ENCODE results near the gene LY6G6C.

DNA sequence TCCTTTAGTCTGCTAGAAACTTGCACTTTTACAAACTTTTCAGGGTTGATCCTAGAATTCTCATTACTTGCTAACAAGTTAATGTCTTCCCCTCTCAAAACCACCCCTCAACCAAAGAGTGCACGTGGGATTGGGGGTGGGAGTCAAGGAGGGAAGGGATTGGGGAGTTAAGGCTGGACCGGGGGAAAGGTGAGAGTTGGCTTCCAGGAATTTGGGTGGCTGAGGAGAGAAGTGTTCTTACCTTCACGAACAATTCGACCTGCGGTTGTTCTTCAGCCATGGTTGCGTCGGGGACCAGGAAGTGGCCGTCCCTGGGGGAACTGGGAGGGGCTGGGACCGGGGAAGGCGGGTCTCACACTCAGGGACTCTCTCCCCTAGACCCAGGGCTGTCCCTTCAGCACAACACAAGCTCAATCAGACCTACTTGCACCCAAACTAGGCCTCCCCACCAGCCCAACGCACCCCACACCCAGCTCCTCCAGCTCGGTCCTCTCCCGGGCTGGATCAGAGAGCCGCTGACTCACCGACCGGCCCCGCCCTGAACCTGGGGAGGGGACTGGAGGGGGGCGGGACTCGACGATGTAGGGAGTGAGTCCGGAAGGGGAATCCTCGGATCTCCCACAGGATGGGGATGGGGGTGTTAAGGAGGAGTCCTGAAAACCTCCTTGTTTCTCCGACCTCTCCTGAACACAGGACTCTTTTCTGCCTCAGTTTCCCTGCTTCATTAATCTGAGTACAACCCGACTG is 14.6 kb upstream of the LY6G6C start, which contains the start of gene CLIC1:
- TF ChIP-seq, protein P1, sequence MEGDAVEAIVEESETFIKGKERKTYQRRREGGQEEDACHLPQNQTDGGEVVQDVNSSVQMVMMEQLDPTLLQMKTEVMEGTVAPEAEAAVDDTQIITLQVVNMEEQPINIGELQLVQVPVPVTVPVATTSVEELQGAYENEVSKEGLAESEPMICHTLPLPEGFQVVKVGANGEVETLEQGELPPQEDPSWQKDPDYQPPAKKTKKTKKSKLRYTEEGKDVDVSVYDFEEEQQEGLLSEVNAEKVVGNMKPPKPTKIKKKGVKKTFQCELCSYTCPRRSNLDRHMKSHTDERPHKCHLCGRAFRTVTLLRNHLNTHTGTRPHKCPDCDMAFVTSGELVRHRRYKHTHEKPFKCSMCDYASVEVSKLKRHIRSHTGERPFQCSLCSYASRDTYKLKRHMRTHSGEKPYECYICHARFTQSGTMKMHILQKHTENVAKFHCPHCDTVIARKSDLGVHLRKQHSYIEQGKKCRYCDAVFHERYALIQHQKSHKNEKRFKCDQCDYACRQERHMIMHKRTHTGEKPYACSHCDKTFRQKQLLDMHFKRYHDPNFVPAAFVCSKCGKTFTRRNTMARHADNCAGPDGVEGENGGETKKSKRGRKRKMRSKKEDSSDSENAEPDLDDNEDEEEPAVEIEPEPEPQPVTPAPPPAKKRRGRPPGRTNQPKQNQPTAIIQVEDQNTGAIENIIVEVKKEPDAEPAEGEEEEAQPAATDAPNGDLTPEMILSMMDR (IDR thresholded peaks at IDR 0.05): no peak
- peak; percentile 88 to 97 for TF ChIP-seq POLR2A (IDR thresholded peaks at IDR 0.05)
- TF ChIP-seq POLR2AphosphoS5 (IDR thresholded peaks at IDR 0.05): peak; percentile 97 to 98 (median 98)
- TF ChIP-seq EP300 (IDR thresholded peaks at IDR 0.05): no peak

All from sigmoid colon (tissue), 4 donors.